ENCODE data around the gene TNIK. TPM values are rescaled to one million over a fixed set of nuclear protein-coding genes. Genes with fewer than 3 reads are reported as not detected.

Gene TNIK
- total and polyA plus RNA-seq, 2 donors = 6.5 to 9.0 TPM

DNA sequence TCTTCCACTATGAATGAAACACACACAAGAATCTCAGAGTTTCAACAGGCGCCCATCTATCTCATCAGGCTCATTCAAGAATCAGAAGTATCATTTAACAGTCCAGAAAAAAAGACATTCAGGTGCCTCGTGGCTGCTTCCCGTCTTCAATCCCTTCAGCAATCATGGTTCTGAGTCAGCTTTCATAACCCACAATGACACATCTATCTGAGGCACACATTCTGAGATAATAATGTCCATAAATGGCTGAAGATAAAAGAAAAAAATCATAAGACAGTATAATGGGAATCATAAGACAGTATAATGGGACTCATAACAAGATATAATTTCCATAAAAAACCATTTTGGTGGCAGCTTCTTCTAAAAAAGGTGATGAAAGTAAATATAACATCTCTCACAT lies 52.4 kb downstream of the TNIK start:
- no peaks in the 10 kb centered on the region for H3K4me1 ChIP-seq (ENCODE audit: control insufficient read depth in 2 of 2, insufficient read depth in 2 of 2, low read length in 2 of 2)
- H3K27me3 ChIP-seq (ENCODE audit: control insufficient read depth in 2 of 2, insufficient read depth in 1 of 2, low read length in 1 of 2) = no peaks in the 10 kb centered on the region
- DNase-seq (ENCODE audit: low read depth in 6 of 9, low spot score in 9 of 9) = no peak
- no peak overlapping the region for H3K27ac ChIP-seq (ENCODE audit: low read depth in 1 of 2, low read length in 1 of 2)
- WGBS = 81% methylated on average over 3 of the region's 3 CpGs
- no peaks in the 10 kb centered on the region for H3K36me3 ChIP-seq (ENCODE audit: control insufficient read depth in 2 of 2, insufficient read depth in 2 of 2, low read length in 1 of 2)
- H3K4me3 ChIP-seq (ENCODE audit: low read length in 2 of 2) = no peak overlapping the region
- no peaks in the 10 kb centered on the region for H3K9me3 ChIP-seq (ENCODE audit: control insufficient read depth in 2 of 2, insufficient read depth in 1 of 2, low read length in 1 of 2)

DNA sequence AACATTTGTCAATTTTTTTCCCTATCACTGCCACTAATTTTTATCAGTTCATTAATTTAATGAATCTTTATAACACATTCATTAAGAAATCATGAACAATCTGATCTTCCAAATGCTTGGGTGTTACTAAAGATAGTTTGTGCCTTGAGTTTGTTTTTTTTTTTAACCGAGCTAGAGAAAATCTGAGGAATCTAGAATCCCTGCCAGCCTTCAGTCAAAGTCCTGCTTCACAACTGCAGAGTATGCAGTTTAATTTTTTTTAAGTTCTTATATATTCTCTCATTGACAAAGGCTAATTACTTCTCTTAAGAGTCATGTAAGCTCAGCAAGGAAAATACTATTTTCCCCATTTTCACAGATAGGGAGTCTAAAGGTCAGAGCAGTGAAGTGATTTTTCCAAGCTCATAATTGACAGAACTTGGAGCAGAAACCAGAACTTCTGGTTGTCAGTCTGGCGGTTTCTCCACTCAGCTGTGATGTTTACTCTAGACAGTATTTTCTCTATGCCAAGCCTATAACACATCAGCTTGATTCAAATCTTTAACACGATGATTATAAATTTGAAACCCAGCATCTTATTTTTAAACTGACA lies 55.7 kb downstream of the TNIK start:
- Histone ChIP-seq H3K27ac (ENCODE audit: low read depth in 1 of 2, low read length in 1 of 2) (no peak overlapping the region), H3K27me3 (ENCODE audit: control insufficient read depth in 2 of 2, insufficient read depth in 1 of 2, low read length in 1 of 2) (no peaks in the 10 kb centered on the region), H3K4me3 (ENCODE audit: low read length in 2 of 2) (no peak overlapping the region), H3K4me1 (ENCODE audit: control insufficient read depth in 2 of 2, insufficient read depth in 2 of 2, low read length in 2 of 2) (no peaks in the 10 kb centered on the region), H3K36me3 (ENCODE audit: control insufficient read depth in 2 of 2, insufficient read depth in 2 of 2, low read length in 1 of 2) (no peaks in the 10 kb centered on the region), H3K9me3 (ENCODE audit: control insufficient read depth in 2 of 2, insufficient read depth in 1 of 2, low read length in 1 of 2) (no peaks in the 10 kb centered on the region)
- WGBS = 63% methylated on average over 3 of the region's 3 CpGs
- DNase-seq (ENCODE audit: low read depth in 6 of 9, low spot score in 9 of 9) = no peak

DNA sequence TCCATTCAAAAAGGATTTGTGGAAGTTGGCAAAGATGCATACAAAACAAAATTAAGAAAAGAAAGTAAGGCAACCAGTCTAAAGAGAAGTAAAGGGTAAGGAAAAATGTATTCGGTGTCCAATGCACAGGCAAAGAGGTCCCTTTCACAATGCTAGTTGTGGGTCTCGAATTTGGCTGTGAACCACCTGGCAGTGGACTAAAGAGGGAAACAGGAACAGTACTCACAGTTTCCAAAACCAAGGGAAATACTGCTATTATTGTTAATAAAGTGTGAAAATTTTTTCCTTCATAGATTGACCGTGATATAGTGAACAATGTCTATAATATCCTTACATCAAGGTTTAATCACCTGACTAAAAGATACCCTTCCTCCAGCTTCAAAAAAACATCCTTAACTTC lies 57.9 kb downstream of the TNIK start:
- Histone ChIP-seq H3K4me3 (ENCODE audit: low read length in 2 of 2) (no peak overlapping the region), H3K36me3 (ENCODE audit: control insufficient read depth in 2 of 2, insufficient read depth in 2 of 2, low read length in 1 of 2) (no peaks in the 10 kb centered on the region), H3K9me3 (ENCODE audit: control insufficient read depth in 2 of 2, insufficient read depth in 1 of 2, low read length in 1 of 2) (no peaks in the 10 kb centered on the region), H3K27ac (ENCODE audit: low read depth in 1 of 2, low read length in 1 of 2) (no peak overlapping the region), H3K27me3 (ENCODE audit: control insufficient read depth in 2 of 2, insufficient read depth in 1 of 2, low read length in 1 of 2) (no peaks in the 10 kb centered on the region), H3K4me1 (ENCODE audit: control insufficient read depth in 2 of 2, insufficient read depth in 2 of 2, low read length in 2 of 2) (no peaks in the 10 kb centered on the region)
- 99% methylated on average over 3 of the region's 3 CpGs for WGBS
- no peak for DNase-seq (ENCODE audit: low read depth in 6 of 9, low spot score in 9 of 9)

DNA sequence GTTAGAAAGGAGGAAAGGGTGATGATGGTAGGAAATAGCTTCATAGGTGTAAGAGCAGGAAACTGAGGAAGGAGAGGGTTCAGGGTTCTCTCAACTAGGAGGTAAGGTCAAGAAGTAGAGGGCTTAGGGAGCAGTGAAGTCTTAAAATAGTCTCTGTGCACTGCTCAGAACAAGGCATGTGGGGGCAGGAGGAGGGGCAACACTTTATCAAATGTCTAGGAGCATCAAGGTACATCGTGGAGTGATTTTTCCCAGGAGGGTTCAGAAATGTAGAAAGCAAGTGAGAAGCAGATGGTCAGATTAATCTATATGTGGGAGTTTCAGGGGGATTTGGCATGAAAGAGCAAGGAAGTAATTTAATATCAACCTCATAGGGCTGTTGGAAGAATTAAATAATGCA lies 58.8 kb downstream of the TNIK start:
- DNase-seq (ENCODE audit: low read depth in 6 of 9, low spot score in 9 of 9) = no peak
- no peaks in the 10 kb centered on the region for H3K27me3 ChIP-seq (ENCODE audit: control insufficient read depth in 2 of 2, insufficient read depth in 1 of 2, low read length in 1 of 2)
- no peak overlapping the region for H3K4me3 ChIP-seq (ENCODE audit: low read length in 2 of 2)
- H3K27ac ChIP-seq (ENCODE audit: low read depth in 1 of 2, low read length in 1 of 2) = no peak overlapping the region
- H3K4me1 ChIP-seq (ENCODE audit: control insufficient read depth in 2 of 2, insufficient read depth in 2 of 2, low read length in 2 of 2) = no peaks in the 10 kb centered on the region
- 91% methylated on average over 1 of the region's 1 CpG for WGBS
- no peaks in the 10 kb centered on the region for H3K36me3 ChIP-seq (ENCODE audit: control insufficient read depth in 2 of 2, insufficient read depth in 2 of 2, low read length in 1 of 2)
- H3K9me3 ChIP-seq (ENCODE audit: control insufficient read depth in 2 of 2, insufficient read depth in 1 of 2, low read length in 1 of 2) = no peaks in the 10 kb centered on the region

DNA sequence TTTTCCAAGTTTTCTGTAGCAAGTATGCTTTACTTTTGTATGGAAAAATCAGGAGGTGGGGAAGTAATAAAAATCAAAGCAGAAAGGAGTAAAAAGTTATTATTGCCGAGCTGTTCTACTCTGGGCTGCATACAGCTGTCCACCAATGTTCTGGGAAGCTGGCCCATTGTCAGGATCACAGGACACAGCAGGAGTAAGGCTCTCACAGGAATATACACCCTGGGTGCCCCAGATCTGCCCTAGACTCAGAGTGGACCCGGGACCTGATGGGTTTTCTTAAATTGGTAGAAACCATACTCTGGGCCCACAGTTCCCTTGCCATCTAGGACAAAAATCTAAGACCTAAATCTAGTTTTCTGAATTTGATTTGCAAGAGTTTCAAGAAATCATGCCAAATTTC lies 60.4 kb downstream of the TNIK start:
- no peaks in the 10 kb centered on the region for H3K27me3 ChIP-seq (ENCODE audit: control insufficient read depth in 2 of 2, insufficient read depth in 1 of 2, low read length in 1 of 2)
- 98% methylated on average over 2 of the region's 2 CpGs for WGBS
- no peaks in the 10 kb centered on the region for H3K36me3 ChIP-seq (ENCODE audit: control insufficient read depth in 2 of 2, insufficient read depth in 2 of 2, low read length in 1 of 2)
- no peaks in the 10 kb centered on the region for H3K4me1 ChIP-seq (ENCODE audit: control insufficient read depth in 2 of 2, insufficient read depth in 2 of 2, low read length in 2 of 2)
- DNase-seq (ENCODE audit: low read depth in 6 of 9, low spot score in 9 of 9) = no peak
- H3K4me3 ChIP-seq (ENCODE audit: low read length in 2 of 2) = no peak overlapping the region
- no peak overlapping the region for H3K27ac ChIP-seq (ENCODE audit: low read depth in 1 of 2, low read length in 1 of 2)
- no peaks in the 10 kb centered on the region for H3K9me3 ChIP-seq (ENCODE audit: control insufficient read depth in 2 of 2, insufficient read depth in 1 of 2, low read length in 1 of 2)

DNA sequence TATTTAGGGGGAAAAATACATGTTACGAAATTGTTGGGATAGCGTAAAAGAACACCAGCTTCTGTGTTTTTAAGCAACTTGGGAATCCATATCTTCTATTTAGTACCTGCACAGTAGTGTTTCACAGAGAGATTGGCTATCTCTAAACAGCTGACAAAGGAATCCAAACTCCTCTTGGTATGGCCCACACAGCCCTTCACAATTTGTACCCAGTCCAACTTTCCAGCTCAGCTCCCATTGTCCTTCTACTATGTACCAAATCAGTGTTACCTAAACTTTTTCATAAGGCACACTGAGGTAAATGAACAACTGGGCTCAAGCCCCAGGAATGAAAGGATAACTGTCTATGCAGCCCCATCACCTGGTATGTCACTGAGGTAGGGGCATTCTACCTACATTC lies 61.9 kb downstream of the TNIK start:
- Histone ChIP-seq H3K36me3 (ENCODE audit: control insufficient read depth in 2 of 2, insufficient read depth in 2 of 2, low read length in 1 of 2) (no peaks in the 10 kb centered on the region), H3K9me3 (ENCODE audit: control insufficient read depth in 2 of 2, insufficient read depth in 1 of 2, low read length in 1 of 2) (no peaks in the 10 kb centered on the region), H3K27me3 (ENCODE audit: control insufficient read depth in 2 of 2, insufficient read depth in 1 of 2, low read length in 1 of 2) (no peaks in the 10 kb centered on the region), H3K27ac (ENCODE audit: low read depth in 1 of 2, low read length in 1 of 2) (no peak overlapping the region), H3K4me1 (ENCODE audit: control insufficient read depth in 2 of 2, insufficient read depth in 2 of 2, low read length in 2 of 2) (no peaks in the 10 kb centered on the region), H3K4me3 (ENCODE audit: low read length in 2 of 2) (no peak overlapping the region)
- WGBS = 100% methylated on average over 2 of the region's 2 CpGs
- no peak for DNase-seq (ENCODE audit: low read depth in 6 of 9, low spot score in 9 of 9)

DNA sequence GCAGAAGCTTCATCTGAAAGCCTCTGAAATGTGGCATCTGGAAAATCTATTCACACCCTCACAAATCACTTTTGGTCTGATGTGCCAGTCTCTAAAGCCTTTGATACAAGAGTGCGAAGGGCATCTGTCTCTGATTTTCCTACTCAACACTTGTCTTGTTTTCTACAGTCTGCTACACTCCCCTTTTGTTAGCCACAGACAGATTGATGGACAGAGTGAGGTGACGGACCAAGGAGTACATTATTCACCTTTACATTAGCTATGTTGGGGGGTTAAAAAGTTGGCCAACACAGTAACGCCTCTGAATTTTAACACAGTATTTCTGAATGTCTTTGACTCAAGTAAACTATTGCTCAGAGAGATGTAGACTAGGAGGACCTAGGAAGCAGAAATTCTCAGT lies 63.1 kb downstream of the TNIK start:
- WGBS = 96% methylated on average over 3 of the region's 3 CpGs
- H3K27ac ChIP-seq (ENCODE audit: low read depth in 1 of 2, low read length in 1 of 2) = no peak overlapping the region
- H3K9me3 ChIP-seq (ENCODE audit: control insufficient read depth in 2 of 2, insufficient read depth in 1 of 2, low read length in 1 of 2) = no peaks in the 10 kb centered on the region
- no peaks in the 10 kb centered on the region for H3K27me3 ChIP-seq (ENCODE audit: control insufficient read depth in 2 of 2, insufficient read depth in 1 of 2, low read length in 1 of 2)
- no peaks in the 10 kb centered on the region for H3K4me1 ChIP-seq (ENCODE audit: control insufficient read depth in 2 of 2, insufficient read depth in 2 of 2, low read length in 2 of 2)
- DNase-seq (ENCODE audit: low read depth in 6 of 9, low spot score in 9 of 9) = no peak
- H3K36me3 ChIP-seq (ENCODE audit: control insufficient read depth in 2 of 2, insufficient read depth in 2 of 2, low read length in 1 of 2) = no peaks in the 10 kb centered on the region
- no peak overlapping the region for H3K4me3 ChIP-seq (ENCODE audit: low read length in 2 of 2)

DNA sequence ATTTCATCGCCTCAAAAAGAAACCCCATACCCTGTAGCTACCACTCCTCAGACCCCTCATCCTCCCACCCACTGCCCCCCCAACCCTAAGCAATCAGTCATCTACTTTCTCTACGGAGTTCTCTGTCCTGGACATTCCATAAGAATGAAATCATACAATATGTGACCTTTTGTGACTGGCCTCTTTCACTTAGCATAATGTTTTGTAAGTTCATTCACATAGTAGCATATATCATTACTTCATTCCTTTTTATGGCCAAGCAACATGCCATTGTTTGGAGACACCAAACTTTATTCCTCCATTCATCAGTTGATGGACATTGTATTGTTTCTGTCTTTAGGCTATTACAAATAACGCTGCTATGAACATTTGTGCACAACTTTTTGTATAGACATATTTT lies 64.2 kb downstream of the TNIK start:
- Histone ChIP-seq H3K4me3 (ENCODE audit: low read length in 2 of 2) (no peak overlapping the region), H3K4me1 (ENCODE audit: control insufficient read depth in 2 of 2, insufficient read depth in 2 of 2, low read length in 2 of 2) (no peaks in the 10 kb centered on the region), H3K9me3 (ENCODE audit: control insufficient read depth in 2 of 2, insufficient read depth in 1 of 2, low read length in 1 of 2) (no peaks in the 10 kb centered on the region), H3K36me3 (ENCODE audit: control insufficient read depth in 2 of 2, insufficient read depth in 2 of 2, low read length in 1 of 2) (no peaks in the 10 kb centered on the region), H3K27me3 (ENCODE audit: control insufficient read depth in 2 of 2, insufficient read depth in 1 of 2, low read length in 1 of 2) (no peaks in the 10 kb centered on the region), H3K27ac (ENCODE audit: low read depth in 1 of 2, low read length in 1 of 2) (no peak overlapping the region)
- no peak for DNase-seq (ENCODE audit: low read depth in 6 of 9, low spot score in 9 of 9)
- WGBS = 98% methylated on average over 3 of the region's 3 CpGs

DNA sequence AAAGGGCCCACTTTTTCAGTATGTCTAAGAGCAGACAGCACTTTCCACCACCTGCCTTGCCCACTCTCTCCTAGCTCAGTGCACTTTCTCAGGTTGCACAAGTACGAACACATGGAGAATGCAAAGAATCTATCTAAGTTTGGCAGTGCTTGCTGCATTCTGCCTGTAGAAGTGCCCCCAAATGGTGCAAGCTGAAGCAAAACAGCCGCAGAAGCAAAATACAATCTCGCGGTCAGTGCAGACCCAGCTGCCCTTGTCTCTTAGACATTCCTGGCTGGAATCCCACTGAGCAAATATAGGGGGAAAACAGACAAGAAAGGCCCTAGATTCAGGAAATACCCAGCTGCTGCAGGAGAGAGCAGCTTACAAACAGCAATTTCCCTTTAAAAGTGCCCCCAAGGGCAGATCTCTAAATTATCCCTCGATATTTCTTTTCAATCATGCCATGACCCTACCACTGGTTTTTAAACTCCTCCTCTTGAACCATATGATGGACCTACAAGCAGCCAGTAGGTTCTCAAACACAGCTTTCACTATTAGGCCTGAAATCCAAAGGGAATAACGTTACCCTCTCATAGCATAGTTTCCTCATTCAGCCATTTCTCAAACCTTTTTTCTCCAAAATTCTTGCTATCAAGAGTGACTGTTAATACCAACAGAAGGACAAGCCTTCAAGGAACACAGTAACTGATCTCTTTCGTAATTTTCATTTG lies 67.0 kb downstream of the TNIK start:
- Histone ChIP-seq H3K27ac (ENCODE audit: low read depth in 1 of 2, low read length in 1 of 2) (no peak overlapping the region), H3K36me3 (ENCODE audit: control insufficient read depth in 2 of 2, insufficient read depth in 2 of 2, low read length in 1 of 2) (no peaks in the 10 kb centered on the region), H3K4me1 (ENCODE audit: control insufficient read depth in 2 of 2, insufficient read depth in 2 of 2, low read length in 2 of 2) (no peaks in the 10 kb centered on the region), H3K27me3 (ENCODE audit: control insufficient read depth in 2 of 2, insufficient read depth in 1 of 2, low read length in 1 of 2) (no peaks in the 10 kb centered on the region), H3K9me3 (ENCODE audit: control insufficient read depth in 2 of 2, insufficient read depth in 1 of 2, low read length in 1 of 2) (no peaks in the 10 kb centered on the region), H3K4me3 (ENCODE audit: low read length in 2 of 2) (no peak overlapping the region)
- 76% methylated on average over 7 of the region's 7 CpGs for WGBS
- peak in 1 of 9 donors; percentile 12 for DNase-seq (ENCODE audit: low read depth in 6 of 9, low spot score in 9 of 9)
